Measurements from ENCODE around the gene CDK11B.

Gene CDK11B

GRCh38 chr1:1628754-1629429 lies 29.9 kb downstream of the CDK11B start:
- in situ Hi-C loops (cut with HindIII; ENCODE audit: low sequenced_read_pairs) = no loop called here

GRCh38 chr1:1627829-1628753 lies 30.7 kb downstream of the CDK11B start:
- in situ Hi-C loops (cut with HindIII; ENCODE audit: low sequenced_read_pairs) = no loop called here

DNA sequence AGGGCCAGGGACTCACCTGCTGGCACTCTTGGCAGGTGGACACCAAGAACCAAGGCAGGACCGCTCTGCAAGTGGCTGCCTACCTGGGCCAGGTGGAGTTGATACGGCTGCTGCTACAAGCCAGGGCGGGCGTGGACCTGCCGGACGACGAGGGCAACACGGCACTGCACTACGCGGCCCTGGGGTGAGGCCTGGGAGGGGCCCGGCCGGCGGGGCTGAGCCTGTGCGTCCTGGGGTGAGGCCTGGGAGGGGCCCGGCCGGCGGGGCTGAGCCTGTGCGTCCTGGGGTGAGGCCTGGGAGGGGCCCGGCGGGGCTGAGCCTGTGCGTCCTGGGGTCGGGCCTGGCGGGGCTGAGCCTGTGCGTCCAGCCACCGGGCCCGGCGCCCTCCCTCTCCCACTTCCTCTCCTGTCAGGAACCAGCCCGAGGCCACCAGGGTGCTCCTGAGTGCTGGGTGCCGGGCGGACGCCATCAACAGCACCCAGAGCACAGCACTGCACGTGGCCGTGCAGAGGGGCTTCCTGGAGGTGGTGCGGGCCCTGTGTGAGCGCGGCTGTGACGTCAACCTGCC lies 31.5 kb downstream of the CDK11B start:
- in situ Hi-C loops (cut with HindIII; ENCODE audit: low sequenced_read_pairs) = no loop called here

- in situ Hi-C loops (cut with HindIII; ENCODE audit: low sequenced_read_pairs) = no loop called here
Measured at GRCh38 chr1:1626207-1627141, 32.3 kb downstream of the CDK11B start.

DNA sequence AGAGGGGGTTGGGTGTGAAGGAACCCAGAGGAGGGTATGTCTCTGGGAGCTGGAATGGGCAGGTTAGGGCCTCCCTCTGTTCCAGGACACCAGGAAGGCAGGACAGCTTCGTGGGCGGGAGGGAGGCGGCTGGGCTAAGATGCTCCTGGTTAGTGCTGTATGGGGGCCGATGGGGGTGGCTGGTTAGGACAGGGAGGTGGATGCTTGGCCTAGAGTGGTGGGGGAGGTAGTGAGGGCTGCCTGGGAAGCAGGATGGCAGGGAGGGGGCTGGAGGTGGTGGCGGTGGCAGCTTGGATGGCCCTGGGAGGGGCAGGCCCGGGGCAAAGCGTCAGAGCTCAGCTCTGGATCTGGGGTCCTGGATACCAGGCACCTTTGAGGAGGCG lies 33.0 kb downstream of the CDK11B start:
- in situ Hi-C loops (cut with HindIII; ENCODE audit: low sequenced_read_pairs) = no loop called here

GRCh38 chr1:1625404-1625775 lies 33.4 kb downstream of the CDK11B start:
- in situ Hi-C loops (cut with HindIII; ENCODE audit: low sequenced_read_pairs) = no loop called here

GRCh38 chr1:1624443-1625403 lies 34.1 kb downstream of the CDK11B start:
- in situ Hi-C loops (cut with HindIII; ENCODE audit: low sequenced_read_pairs) = no loop called here

DNA sequence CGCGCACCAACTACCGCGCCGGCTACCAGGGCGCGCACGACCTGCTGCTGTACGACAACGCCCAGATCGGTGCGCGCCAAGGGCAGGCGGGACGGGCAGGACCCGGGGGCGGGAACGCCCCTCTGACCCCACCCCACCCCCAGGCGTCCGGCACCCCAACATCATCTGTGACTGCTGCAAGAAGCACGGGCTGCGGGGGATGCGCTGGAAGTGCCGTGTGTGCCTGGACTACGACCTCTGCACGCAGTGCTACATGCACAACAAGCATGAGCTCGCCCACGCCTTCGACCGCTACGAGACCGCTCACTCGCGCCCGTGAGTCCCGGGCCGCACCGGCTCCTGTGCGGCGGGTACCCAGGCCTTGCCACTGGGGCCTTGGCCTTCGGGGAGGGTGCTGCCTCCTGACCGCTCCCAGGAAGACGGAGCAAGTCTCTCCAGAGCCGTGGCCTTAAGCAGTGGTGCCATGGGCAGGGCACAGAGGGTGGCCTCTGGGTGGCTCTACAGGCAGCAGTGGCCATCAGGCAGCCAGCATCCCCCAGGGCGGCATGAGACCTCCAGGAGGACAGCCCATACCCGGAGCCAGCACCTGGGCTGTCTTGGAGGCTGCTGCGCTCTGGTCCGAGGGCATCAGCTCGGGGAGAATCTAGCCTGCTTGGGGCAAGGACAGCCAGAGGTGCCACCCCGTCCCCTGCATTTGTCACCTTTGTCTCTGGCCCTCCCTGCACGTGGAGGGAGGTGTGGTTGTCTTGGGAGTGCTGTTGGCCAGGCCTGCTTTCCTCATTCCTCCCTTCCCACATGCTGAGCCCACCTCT lies 35.0 kb downstream of the CDK11B start:
- in situ Hi-C loops (cut with HindIII; ENCODE audit: low sequenced_read_pairs) = no loop called here

GRCh38 chr1:1623181-1623630 lies 35.6 kb downstream of the CDK11B start:
- in situ Hi-C loops (cut with HindIII; ENCODE audit: low sequenced_read_pairs) = no loop called here

GRCh38 chr1:1622788-1623094 lies 36.1 kb downstream of the CDK11B start:
- in situ Hi-C loops (cut with HindIII; ENCODE audit: low sequenced_read_pairs) = no loop called here

DNA sequence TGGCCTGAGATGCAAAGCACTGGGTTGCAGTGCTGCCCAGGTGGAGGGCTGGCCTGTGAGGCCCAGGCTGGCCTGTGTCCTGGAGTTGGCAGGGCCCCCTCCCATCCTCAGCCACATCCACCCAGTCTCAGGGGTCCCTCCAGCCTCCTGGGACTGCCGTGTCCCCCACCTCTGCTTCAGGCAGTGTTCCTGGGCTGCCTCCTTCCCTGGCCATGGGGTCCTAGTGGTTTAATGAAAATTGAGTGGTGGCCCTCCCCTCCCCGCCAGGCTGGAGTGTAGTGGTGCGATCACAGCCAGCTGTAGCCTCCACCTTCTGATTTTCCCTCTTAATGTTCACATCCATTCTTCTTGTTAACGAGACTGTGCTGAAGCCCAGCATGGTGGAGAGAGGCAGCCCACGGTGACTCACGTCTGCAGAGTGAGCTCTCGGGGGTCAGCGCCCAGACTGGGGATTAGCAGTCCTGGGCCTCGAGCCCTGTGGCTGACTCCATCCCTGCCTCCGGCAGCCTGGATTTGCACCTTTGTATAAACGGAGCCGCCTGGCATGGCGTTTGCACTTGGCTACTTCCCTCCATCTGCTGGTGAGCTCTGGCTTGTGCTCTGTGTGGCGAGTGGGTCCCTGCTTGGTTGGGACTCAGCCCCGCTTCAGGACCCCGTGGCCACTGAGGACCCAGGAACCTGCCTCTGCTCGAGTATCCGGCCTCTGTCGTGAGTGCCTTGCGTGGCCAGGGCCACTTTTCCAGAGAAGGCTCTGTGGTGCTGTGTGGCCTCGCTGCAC lies 36.6 kb downstream of the CDK11B start:
- in situ Hi-C loops (cut with HindIII; ENCODE audit: low sequenced_read_pairs) = no loop called here

- in situ Hi-C loops (cut with HindIII; ENCODE audit: low sequenced_read_pairs) = no loop called here
Measured at GRCh38 chr1:1621173-1622009, 37.4 kb downstream of the CDK11B start.

- in situ Hi-C loops (cut with HindIII; ENCODE audit: low sequenced_read_pairs) = no loop called here
Measured at GRCh38 chr1:1620433-1621139, 38.2 kb downstream of the CDK11B start.

GRCh38 chr1:1619917-1620361 lies 38.9 kb downstream of the CDK11B start:
- in situ Hi-C loops (cut with HindIII; ENCODE audit: low sequenced_read_pairs) = loop anchor here (5.0 kb wide), 1 partner anchor 58 kb away; no protein-coding TSS in a partner anchor

DNA sequence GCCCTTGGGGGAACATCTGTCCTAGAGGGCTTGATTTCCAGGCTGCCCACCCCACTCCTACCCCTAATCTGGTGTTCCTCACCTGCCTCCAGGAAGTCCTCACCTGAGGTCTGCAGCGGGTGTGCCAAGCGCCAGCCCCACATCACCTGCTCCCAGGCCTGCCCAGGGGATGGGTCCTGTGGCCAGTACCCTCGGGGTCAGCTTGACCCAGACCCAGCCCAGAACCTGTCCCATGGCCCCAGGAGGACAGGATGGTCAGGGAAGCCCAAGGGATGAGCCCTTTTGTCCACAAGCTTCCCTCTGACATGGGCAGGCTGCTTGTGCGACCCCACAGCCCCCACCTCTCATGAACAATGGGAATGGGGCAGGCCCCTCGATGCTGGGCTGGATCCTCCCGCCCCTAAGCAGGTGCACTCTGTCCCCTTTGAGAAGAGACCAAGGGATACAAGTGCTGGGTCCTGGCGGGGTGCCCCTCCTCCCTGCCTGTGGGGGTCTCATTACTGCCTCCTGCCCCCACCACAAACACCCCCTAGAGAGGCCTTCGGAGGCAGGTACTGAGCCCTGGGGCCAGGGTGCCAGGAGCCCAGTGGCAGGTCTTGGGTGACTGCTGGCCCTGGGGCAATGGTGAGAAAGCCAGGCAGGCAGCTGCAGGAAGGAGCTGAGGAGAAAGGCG lies 40.3 kb downstream of the CDK11B start:
- in situ Hi-C loops (cut with HindIII; ENCODE audit: low sequenced_read_pairs) = loop anchor here (5.0 kb wide), 1 partner anchor 56 kb away; no protein-coding TSS in a partner anchor

- in situ Hi-C loops (cut with HindIII; ENCODE audit: low sequenced_read_pairs) = loop anchor here (5.0 kb wide), 1 partner anchor 56 kb away; no protein-coding TSS in a partner anchor
Measured at GRCh38 chr1:1617925-1618324, 40.9 kb downstream of the CDK11B start.

Data from endothelial cell of hepatic sinusoid (primary cell).